MM.1S (cell line): ENCODE data around the gene LRRC1.

Experiments
- EZH2 ChIP-seq: fragments of 300-600 bp; sonication (generic); optimal IDR thresholded peaks from 2 replicates; pipeline ENCODE3; 2017; ENCODE audit warnings: low read depth, mild to moderate bottlenecking, antibody characterized with exemption, low read length, mixed read lengths
- TF ChIP-seq, protein P1 (sequence below): fragments of 300-600 bp; sonication (generic); IDR thresholded peaks from 2 replicates; pipeline ENCODE4 v1.5.1; 2016; ENCODE audit warnings: antibody characterized with exemption, low read length, mixed read lengths

DNA sequence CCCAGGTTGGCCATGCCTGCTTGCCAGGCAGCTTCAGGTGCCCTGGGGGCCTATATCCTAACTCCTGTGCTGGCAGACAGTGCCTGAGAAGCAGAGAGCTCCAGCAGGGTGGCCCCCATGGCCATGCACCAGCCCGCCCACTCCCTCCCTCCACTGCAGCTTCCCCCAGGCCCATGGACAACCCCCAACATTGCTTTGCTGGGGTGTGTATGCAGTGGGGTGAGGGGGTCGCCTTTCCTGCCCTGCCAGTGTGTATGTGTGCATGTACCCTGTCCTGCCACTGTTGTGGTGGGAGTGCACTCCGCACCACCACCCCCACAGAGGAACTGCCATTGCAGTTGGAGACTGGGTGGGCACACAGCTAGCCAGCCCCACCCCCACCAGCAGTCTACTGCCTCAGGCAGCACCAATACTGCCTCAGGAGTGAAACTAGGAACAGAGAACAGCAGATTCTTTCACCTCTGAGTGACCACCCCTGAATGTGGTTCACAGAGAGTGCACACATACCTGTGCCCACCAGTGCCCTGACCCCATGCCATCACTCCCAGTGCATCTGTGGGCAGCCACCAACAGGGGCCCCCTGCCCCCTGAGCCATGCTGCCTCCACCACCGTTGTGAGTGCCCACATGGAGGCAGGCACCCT is 151.1 kb downstream of the LRRC1 start:
- TF ChIP-seq, protein P1, sequence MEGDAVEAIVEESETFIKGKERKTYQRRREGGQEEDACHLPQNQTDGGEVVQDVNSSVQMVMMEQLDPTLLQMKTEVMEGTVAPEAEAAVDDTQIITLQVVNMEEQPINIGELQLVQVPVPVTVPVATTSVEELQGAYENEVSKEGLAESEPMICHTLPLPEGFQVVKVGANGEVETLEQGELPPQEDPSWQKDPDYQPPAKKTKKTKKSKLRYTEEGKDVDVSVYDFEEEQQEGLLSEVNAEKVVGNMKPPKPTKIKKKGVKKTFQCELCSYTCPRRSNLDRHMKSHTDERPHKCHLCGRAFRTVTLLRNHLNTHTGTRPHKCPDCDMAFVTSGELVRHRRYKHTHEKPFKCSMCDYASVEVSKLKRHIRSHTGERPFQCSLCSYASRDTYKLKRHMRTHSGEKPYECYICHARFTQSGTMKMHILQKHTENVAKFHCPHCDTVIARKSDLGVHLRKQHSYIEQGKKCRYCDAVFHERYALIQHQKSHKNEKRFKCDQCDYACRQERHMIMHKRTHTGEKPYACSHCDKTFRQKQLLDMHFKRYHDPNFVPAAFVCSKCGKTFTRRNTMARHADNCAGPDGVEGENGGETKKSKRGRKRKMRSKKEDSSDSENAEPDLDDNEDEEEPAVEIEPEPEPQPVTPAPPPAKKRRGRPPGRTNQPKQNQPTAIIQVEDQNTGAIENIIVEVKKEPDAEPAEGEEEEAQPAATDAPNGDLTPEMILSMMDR, result no peak
- TF ChIP-seq EZH2, result no peak
